GM10847 (cell line): ENCODE data around the gene ATXN2.

Source experiments
- POLR2A ChIP-seq: IDR thresholded peaks from 2 replicates; pipeline ENCODE4 v1.6.1; 2011; ENCODE audit not compliant: insufficient read length; ENCODE audit errors: extremely low read depth

ATXN2 gene

DNA sequence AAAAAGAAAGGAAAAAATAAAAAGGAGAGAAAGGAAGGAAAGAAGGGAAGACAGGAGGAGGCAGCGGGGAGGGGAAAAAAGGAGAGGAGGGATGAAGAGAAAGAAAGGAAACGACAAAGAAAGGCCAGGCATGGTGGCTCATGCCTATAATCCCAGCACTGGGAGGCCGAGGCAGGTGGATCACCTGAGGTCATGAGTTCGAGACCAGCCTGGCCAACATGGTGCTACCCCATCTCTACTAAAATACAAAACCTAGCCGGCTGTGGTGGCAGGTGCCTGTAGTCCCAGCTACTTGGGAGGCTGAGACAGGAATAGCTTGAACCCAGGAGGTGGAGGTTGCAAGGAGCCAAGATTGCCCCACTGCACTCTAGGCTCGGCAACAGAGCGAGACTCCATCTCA, 18.4 kb downstream of the ATXN2 start:
- no peak for TF ChIP-seq POLR2A

DNA sequence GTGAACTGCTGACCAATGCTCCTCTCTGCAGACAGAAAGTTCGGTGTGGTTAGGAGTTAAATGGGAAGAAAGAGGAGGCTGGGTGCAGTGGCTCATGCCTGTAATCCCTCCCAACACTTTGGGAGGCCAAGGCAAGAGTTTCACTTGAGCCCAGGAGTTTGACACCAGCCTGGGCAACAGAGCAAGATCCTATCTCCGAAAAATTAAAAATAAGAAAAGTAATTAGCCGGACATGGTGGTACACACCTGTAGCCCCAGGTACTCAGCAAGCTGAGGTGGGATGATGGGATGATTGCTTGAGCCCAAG, 19.0 kb downstream of the ATXN2 start:
- TF ChIP-seq POLR2A = no peak

DNA sequence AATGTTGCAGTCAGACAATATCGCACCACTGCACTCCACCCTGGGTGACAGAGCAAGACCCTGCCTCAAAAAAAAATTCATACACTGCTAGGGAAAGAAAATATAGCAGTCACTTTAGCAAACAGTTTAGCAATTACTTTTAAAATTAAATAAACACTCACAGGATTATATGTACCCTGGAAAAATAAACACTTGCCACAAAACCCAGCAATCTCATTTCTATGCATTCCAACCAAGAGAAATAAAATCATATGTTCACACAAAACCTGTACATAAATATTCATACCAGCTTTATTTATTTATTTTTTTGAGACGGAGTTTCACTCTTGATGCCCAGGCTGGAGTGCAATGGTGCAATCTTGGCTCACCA, 20.2 kb downstream of the ATXN2 start:
- TF ChIP-seq POLR2A = no peak

DNA sequence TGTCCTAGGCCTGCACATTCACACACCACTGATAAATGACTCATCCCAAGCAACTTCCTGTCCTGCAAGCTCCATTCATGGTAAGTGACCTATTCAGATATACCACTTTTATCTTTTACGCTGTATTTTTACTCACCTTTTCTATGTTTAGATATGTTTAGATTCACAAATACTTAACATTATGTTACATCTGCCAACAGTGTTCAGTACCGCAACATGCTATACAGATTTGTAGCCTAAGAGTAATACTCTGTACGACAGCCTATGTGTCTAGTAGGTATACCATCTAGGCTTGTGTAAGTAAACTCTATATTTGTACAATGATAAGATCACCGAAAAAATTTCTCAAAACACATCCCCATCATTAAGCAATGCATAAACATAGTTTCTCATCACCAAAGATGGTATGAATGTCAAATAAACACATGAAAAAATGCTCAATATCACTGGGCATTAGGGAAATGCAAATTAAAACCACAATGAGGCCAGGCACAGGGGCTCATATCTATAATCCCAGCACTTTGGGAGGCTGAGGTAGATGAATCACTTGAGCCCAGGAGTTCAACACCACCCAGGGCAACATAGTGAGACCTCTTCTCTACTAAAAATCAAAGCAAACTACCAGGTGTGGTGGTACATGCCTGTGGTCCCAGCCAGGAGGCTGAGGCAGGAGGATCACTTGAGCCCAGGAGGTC, 20.7 kb downstream of the ATXN2 start:
- TF ChIP-seq POLR2A = no peak

DNA sequence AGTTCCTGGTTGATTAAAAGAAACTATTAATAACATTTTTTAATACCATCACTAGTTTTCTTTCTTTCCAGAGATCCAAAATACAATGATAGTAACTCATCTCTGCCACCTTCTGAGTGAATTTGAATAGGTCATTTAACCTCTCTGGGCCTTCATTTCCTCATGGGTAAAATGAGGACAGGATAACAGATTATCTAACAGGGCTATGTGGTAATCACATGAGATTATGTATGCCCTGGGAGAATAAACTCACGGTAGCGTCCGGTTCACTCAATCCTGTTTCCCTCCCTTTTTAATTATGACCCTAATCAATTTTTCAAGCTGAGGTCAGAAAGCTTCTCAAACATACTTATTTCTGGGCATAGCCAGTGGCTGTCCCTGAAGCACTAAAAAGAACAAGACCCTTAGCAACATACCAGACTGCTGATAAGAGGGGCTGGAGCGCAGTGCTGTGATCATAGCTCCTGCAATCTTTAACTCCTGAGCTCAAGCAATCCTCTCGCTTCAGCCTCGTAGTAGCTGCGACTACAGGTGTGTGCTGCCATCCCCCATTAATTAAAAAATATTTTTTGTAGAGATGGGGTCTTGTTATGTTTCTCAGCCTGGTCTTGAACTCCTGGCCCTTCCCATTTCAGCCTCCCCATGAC, 24.2 kb downstream of the ATXN2 start:
- no peak for TF ChIP-seq POLR2A

DNA sequence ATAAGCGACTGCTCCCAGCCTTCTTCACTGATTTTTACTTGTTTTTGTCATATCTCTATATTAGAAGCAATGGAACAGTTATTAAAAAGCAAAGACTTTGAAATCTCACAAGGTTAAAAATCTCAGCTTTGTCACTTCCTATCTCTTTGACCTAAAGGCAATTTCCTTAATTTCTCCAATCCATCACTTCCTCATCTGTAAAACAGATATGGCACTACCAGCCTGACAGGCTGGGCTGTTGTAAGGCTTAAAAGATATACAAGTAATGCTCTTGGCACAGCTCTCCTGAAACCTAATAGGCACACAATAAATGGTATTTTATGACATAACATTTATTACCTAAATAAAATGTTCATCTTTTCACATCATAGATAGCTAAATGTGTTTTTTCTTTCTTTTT, 25.6 kb downstream of the ATXN2 start:
- no peak for TF ChIP-seq POLR2A

DNA sequence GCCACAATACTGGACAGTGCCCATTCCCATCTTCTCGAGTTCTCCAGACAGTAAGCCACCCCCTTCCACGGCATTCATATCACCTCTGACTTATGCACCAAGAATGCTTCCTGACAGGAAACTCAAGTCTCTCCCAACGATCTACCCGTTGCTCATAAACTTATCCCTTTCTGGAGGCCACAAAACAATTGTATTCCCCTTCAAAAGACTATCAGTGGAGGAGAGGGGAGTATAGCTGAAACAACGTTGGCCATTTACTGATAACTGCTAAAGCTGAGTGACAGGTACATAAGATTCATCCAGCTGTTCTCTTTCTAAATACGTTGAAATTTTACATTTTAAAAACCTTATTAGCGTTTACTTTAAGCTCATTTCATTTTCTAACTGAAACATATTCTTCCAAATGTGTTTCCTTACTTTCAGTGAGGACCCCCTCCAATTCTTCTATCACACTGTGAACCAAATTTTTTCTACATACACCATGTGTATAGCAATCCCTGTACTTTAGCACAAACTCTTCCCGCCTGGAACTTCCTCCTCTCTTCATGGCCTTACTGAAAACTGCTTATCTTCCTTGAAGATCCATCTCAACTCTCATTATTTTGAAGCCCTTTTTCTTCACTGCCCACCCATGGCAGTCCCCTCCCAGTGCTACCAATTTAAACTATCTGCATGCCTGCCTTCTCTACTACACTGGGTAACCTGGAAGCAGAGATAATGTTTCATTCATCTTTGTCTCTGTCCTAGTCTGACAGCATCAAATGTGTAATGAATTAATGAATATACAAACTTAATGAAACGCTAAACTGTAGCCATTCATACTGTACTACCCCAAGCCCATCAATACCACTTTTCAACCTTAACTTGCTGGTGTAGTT, 28.8 kb downstream of the ATXN2 start:
- no peak for TF ChIP-seq POLR2A

DNA sequence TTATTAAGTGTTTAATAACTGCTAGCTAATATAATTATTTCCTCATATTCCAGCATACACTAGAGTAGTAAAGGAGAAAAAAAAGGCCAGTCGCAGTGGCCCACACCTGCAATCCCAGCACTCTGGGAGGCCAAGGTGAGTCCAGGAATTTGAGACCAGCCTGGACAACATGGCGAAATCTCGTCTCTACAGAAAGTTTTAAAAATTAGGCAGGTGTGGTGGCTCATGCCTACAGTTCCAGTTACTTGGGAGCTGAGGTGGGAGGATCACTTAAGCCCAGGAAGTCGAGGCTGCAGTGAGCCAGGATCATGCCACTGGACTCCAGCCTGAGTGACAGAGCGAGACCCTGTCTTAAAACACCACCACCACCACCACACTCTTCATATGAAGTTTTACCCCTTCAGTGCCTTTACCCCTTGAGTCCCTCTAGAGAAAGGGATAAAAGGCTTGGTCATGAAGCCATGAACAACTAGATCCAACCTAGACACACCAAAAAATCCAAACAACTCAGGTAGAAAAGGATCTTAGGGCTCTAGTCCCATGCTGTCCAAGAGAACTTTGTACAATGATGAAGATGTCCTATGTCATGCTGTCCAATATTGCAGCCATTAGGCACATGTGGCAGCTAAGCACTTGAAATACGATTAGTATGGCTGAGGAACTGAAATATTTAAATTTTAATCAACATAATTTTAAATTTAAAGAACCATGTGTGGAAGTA, 29.6 kb downstream of the ATXN2 start:
- no peak for TF ChIP-seq POLR2A

DNA sequence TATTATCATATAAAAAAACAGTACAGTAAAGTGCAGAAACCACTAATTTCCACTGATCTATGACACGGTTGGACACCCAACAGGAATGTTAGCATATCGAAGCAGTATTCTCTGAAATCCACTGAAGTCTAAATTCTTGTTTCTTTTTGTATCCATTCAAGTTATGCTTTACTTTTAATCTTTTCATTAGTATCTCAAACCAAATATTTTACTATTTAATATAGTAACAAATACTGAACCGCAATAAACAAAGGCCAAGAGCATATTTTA, 41.1 kb downstream of the ATXN2 start:
- no peak for TF ChIP-seq POLR2A

DNA sequence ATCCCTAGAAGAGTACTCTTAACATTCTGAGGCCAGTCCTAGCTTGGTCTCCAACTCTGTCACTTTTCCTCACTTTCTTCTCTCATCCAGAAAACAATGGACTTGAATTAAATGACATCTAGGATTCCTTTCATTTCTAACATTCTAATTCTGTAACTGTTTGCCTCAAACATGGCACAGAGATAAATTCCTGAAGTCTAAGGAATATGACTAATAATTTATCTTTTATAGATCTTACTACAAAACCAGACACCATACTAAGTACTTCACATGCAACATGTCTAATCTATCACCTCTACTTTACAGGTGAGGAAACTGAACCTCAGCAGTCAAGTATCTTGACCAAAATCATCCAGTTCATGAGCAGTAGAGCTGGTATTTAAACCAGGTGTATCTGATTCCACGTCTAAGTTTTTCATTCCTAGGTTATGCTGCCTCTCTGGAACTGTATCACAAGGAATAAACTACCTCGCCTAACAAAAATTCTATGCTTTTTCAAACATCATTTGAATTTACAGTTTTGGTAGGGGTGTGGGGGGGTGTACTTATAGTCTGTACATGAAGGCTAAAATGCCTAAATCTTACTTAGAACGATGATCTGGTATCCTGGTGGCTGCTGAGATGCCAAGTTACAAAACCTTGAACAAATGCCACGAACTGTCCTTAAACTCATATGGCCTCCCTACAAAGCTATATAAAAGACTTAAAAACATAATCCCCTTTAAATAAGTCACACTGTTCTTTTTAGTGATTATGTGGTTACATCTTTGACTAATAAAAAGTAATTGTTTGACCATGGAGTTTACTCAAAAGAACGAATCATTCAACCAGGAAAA, 41.6 kb downstream of the ATXN2 start:
- no peak for TF ChIP-seq POLR2A

DNA sequence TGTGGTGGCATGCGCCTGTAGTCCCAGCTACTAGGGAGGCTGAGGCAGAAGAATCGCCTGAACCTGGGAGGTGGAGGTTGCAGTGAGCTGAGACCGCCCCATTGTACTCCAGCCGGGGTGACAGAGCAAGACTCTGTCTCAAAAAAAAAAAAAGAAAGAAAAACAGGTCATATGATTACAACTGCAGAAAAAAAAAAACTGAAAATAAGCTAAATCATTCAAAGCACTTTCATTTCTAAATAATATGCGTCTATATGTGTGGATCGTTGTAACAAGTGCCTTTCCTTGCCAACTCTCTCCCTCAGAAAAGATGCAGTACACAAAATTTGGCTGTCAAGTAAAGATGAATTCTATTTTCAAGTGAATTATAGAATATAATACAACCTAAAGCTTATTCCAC, 42.4 kb downstream of the ATXN2 start:
- no peak for TF ChIP-seq POLR2A

DNA sequence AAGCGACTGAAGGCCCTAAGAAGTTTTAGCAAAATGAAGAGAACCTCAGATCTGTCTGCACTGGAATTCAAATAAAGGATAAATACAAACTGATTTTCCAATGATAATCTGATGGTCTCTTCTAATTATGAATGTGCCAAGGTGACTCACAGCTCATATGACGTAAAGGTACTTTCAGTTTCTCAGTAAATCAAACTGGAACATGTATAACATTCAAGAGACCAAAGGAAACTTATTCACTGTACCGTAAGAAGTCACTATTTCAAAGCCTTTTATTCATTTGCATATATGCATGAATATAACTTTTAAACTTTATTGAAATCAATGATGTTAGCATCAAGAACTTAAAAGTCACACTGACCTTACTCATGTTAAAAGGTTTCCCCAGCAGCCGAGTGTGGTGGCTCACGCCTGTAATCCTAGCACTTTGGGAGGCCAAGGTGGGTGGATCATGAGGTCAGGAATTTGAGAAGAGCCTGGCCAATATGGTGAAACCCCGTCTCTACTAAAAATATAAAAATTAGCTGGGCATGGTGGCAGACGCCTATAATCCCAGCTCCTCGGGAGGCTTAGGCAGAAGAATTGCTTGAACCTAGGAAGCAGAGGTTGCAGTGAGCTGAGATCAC, 52.2 kb downstream of the ATXN2 start:
- no peak for TF ChIP-seq POLR2A

DNA sequence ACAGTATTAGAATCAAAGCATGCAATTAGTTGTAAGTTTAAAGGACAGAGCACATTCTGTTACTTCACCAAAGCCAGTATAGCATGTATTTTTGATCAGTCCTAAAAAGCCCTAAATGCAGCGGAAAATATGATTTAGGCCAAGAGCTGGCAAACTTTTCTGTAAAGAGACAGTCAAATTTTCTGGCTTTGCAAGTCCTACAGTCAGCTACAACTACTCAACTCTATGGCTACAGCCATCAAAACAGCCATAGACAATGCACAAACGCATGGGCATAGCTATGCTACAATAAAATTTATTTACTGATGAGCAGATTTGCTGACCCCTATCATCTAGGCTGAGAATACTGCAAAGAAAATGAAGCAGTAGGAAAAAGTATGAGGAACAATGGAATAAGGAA, 52.9 kb downstream of the ATXN2 start:
- TF ChIP-seq POLR2A = no peak

DNA sequence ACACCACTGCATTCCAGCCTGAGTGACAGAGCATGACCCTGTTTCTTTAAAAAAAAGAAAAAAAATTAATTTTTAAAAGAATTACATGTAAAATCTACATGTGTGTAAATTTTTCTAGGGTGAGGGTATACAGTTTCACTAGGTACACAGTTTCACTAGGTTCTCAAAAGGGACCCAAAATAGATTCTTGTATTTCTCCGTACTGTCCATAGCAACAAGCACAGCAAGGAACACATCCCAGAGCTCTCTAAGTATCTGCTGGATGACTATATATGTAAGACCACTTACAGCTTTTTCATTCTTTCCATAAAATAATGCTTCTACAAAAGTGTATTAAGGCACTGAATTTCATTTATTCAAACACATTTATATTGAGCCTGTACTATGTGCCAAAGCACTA, 55.1 kb downstream of the ATXN2 start:
- no peak for TF ChIP-seq POLR2A

DNA sequence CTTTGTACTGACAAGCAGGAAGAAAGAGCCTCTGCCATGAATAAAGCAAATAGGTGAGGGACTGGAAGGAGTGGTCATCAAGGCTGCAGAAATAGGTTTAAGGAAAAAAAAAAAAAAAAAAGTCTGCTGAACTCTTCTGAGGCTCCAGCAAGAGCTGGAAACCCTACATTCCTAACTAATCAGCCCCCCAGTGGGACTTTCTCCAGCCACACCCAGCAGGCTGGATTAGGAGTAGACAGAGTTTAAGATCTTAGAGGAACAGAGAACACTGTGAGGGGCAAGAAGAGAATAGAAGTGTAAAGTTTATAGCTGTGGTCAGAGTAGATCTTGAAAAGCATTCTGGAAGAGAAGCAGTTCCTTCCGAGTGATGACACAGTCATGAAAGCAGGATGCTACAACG, 66.4 kb downstream of the ATXN2 start:
- no peak for TF ChIP-seq POLR2A
